NB4 (cell line): ENCODE measurements around the gene RGS6.

Experiments
- DNase-seq: peaks from one replicate; pipeline ENCODE4 v3.0.0; 2010; ENCODE audit warnings: low read depth
- H3K4me3 ChIP-seq: one replicate; pipeline ENCODE4 v1.5.1; 2011; ENCODE audit warnings: mild to moderate bottlenecking, low read depth, low read length, moderate library complexity
- CTCF ChIP-seq: IDR thresholded peaks from one replicate; pipeline ENCODE4 v1.5.1; 2012; ENCODE audit warnings: low read depth, low read length
- MYC ChIP-seq: IDR thresholded peaks from 2 replicates; pipeline ENCODE4 v1.6.1; 2011; ENCODE audit warnings: low read depth, low read length
- POLR2A ChIP-seq: IDR thresholded peaks from 2 replicates; pipeline ENCODE4 v1.6.1; 2011; ENCODE audit warnings: mild to moderate bottlenecking; ENCODE audit not compliant: insufficient read length; ENCODE audit errors: extremely low read depth
- TF ChIP-seq, protein P1 (sequence below): IDR thresholded peaks from 2 replicates; pipeline ENCODE4 v1.6.1; 2011; ENCODE audit warnings: low read depth, low read length

Gene RGS6

DNA sequence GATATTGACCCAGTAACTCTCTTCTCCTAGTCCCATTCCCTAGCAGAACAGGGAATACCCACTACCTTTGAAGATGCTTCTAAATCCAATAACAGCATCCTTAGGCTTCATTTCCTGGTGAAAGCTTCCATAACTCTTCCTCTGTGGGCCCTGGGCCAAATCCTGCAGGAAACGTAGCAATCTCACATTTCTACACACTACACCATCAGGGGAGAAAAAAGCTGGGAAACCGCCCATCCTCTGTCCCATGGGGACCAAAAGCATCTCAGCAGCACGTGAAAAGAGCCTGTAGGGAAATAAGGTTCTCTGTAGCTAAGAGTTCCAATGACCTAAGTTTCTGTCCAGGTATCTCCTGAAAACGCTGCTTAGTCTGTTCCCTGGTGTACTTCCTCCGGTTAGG, 621.4 kb downstream of the RGS6 start:
- H3K4me3 ChIP-seq = no peak overlapping the region
- TF ChIP-seq MYC (no peak), POLR2A (no peak), CTCF (no peak)
- TF ChIP-seq, protein P1, sequence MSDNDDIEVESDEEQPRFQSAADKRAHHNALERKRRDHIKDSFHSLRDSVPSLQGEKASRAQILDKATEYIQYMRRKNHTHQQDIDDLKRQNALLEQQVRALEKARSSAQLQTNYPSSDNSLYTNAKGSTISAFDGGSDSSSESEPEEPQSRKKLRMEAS = no peak
- no peak for DNase-seq

DNA sequence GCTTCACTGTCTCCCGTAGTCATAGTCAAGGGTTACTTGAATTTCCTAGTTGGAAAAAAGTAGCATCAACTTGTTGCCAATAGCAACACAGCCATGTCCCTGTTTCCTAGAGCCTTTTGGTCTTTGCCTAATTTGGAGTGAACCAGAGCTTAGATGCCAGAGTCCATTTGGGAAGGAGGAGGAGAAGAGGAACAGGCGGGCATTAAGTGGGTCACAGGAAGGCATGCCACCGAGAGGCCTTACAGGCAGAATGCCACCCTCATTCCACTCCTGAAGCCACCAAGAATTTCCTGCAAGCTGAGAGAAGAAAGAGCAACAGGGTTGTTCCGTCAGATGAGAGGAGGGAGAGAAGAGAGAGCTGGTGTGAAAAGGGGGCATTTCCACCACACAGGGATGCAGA, 622.2 kb downstream of the RGS6 start:
- TF ChIP-seq, protein P1 = no peak
- TF ChIP-seq POLR2A (no peak), CTCF (no peak), MYC (no peak)
- no peak overlapping the region for H3K4me3 ChIP-seq
- no peak for DNase-seq

DNA sequence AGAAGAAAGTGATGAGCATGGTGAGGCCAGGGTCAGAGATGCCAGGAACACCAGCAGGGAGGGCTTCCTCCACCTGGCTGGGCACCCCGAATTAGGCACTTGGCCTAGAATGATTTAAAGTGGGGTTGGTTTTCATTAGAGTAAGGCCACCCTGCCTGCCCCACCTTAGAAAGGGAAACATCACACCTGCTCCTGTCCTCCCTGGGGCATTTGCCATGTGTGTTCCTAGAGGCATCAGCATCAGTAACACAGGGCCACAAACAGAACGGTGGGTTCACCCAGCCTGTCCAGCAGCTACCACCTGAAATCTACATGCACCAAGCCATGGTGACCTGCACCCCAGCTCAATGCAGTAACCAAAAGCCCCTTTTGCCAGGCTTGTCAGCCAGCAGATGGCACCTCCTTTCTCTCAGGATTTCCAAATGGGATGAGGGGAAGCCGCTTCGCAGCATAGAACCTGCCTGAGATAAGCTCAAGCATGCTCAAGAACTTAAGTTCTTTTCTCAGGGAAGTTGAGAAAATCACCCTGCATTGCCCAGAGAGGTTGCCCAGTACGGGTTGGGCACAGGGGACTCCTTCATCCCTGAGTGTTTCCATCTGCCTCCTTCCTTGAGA, 622.9 kb downstream of the RGS6 start:
- H3K4me3 ChIP-seq = no peak overlapping the region
- no peak for DNase-seq
- TF ChIP-seq CTCF (no peak), MYC (no peak), POLR2A (no peak)
- TF ChIP-seq, protein P1 = no peak

GRCh38 chr14:72555609-72556000, 623.4 kb downstream of the RGS6 start:
- no peak for DNase-seq
- H3K4me3 ChIP-seq = no peak overlapping the region
- no peak for TF ChIP-seq MYC
- TF ChIP-seq, protein P1 = no peak

- TF ChIP-seq POLR2A (no peak), CTCF (no peak)
- TF ChIP-seq, protein P1 = no peak
- DNase-seq = no peak
- no peak overlapping the region for H3K4me3 ChIP-seq
Measured at GRCh38 chr14:72557671-72558070, 625.4 kb downstream of the RGS6 start.

- TF ChIP-seq, protein P1 = no peak
- TF ChIP-seq MYC (no peak), POLR2A (no peak), CTCF (no peak)
- DNase-seq = no peak
Measured at GRCh38 chr14:72558721-72559120, 626.5 kb downstream of the RGS6 start.

More at GRCh38 chr14:72558721-72559120, 626.5 kb downstream of the RGS6 start:
- no peak overlapping the region for H3K4me3 ChIP-seq
